Testis (tissue), 2 donors: ENCODE measurements around the gene ZNG1F.
"Not testable (repeated sequence)": the region's sequence is repeated elsewhere in the genome, so short reads cannot be mapped to it uniquely, and the experiment has no call there.

Experiments
- POLR2A ChIP-seq: fragments of 450-650 bp; IDR thresholded peaks from one replicate; pipeline ENCODE4 v1.6.1; 2017; ENCODE audit warnings: antibody characterized with exemption, mild to moderate bottlenecking, moderate library complexity
- TF ChIP-seq, protein P1 (sequence below), 3 experiments: fragments of 450-650 bp in 2 of 3; fragments of 200-600 bp in 1 of 3; sonication (generic) in 1 of 3; IDR thresholded peaks; one replicate each; pipeline ENCODE4 v1.5.1; 2016 to 2019; ENCODE audit warnings: antibody characterized with exemption in 3 of 3, mild to moderate bottlenecking in 2 of 3, moderate library complexity in 1 of 3

DNA sequence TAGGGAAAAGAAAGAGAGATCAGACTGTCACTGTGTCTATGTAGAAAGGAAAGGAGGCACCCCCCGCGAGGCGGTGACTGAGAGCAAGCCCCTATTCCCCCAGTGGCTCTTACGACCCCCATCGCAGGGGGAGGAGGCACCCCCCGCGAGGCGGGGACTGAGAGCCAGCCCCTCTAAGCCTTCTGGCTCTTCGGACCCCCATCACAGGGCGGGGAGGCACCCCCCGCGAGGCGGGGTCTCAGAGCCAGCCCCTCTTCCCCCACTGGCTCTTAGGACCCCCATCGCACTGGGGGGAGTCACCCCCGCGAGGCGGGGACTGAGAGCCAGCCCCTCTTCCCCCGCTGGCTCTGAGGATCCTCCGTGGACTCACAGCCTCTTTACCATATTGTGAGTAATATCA, 84.6 kb downstream of the ZNG1F start:
- TF ChIP-seq, protein P1, sequence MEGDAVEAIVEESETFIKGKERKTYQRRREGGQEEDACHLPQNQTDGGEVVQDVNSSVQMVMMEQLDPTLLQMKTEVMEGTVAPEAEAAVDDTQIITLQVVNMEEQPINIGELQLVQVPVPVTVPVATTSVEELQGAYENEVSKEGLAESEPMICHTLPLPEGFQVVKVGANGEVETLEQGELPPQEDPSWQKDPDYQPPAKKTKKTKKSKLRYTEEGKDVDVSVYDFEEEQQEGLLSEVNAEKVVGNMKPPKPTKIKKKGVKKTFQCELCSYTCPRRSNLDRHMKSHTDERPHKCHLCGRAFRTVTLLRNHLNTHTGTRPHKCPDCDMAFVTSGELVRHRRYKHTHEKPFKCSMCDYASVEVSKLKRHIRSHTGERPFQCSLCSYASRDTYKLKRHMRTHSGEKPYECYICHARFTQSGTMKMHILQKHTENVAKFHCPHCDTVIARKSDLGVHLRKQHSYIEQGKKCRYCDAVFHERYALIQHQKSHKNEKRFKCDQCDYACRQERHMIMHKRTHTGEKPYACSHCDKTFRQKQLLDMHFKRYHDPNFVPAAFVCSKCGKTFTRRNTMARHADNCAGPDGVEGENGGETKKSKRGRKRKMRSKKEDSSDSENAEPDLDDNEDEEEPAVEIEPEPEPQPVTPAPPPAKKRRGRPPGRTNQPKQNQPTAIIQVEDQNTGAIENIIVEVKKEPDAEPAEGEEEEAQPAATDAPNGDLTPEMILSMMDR (IDR thresholded peaks at IDR 0.05) = not testable (repeated sequence)
- TF ChIP-seq POLR2A = not testable (repeated sequence)
